Adrenal gland (tissue), 12 donors: ENCODE data around the gene KIF1C. TPM values are rescaled to one million over a fixed set of nuclear protein-coding genes. Genes with fewer than 3 reads are reported as not detected.

ENCODE experiments used
- DNase-seq, 7 donors: peaks; one replicate each; pipeline ENCODE4 v3.0.0-alpha.2; 2019 to 2020
- H3K27ac ChIP-seq, 5 donors: fragments of 200-600 bp; sonication (generic) in 4 of 5; 1 replicate in 3 of 5; 2 replicates in 2 of 5; pipeline versions ENCODE4 v1.5.1 to v1.8.0; 2016 to 2020; ENCODE audit warnings: mild to moderate bottlenecking in 1 of 5
- H3K27me3 ChIP-seq: fragments of 200-600 bp; 2 replicates; pipeline ENCODE4 v1.8.0; 2021
- H3K36me3 ChIP-seq, 2 donors: fragments of 200-600 bp; replicated peaks in 1 of 2; 1 replicate in 1 of 2; 2 replicates in 1 of 2; pipeline versions ENCODE4 v1.5.1 to v1.8.0; 2018 to 2022
- H3K4me1 ChIP-seq, 2 donors: fragments of 200-600 bp; replicated peaks in 1 of 2; 1 replicate in 1 of 2; 2 replicates in 1 of 2; pipeline versions ENCODE4 v1.5.1 to v1.8.0; 2018 to 2021
- H3K4me3 ChIP-seq, 4 donors: fragments of 200-600 bp; sonication (generic) in 3 of 4; one replicate each; pipeline ENCODE4 v1.5.1; 2016 to 2018
- H3K9me3 ChIP-seq, 3 donors: fragments of 200-600 bp; sonication (generic) in 1 of 3; replicated peaks in 1 of 3; 1 replicate in 2 of 3; 2 replicates in 1 of 3; pipeline versions ENCODE4 v1.5.1 to v1.8.0; 2016 to 2021
- POLR2A ChIP-seq, 2 donors: fragments of 450-650 bp; IDR thresholded peaks; one replicate each; pipeline ENCODE4 v1.6.1; 2017; ENCODE audit warnings: antibody characterized with exemption in 2 of 2, mild to moderate bottlenecking in 2 of 2, moderate library complexity in 1 of 2
- WGBS, 4 donors: extraction: QIAGEN DNeasy Blood & Tissue Kit in 2 of 4; methylation state at CpG; one replicate each; pipeline versions ENCODE4 v1.1.5 to v1.1.7; 2013 to 2017; 5-methylcytosine and 5-hydroxymethylcytosine counted together
- intact Hi-C, 2 donors: fragments of 100-400 bp; cut with DNase I; formaldehyde crosslinking; loops; one replicate each; pipeline versions ENCODE4 v1.14.1 to v1.15.0; 2022 to 2023
- polyA plus RNA-seq, 3 donors: library from polyadenylated mRNA; stranded (reverse); fragments of 200-250 nt in 2 of 3; fragments of 350-450 nt in 1 of 3; fragmentation: Illumina TruSeq in 1 of 3; extraction: RNeasy Lipid Tissue Mini Kit (QIAGEN cat#74804) in 1 of 3; gene quantifications; one replicate each; pipeline ENCODE4 v1.2.3, GENCODE V29; 2013 to 2014
- total RNA-seq, 9 donors: library from RNA; depleted of rRNA in 4 of 9; stranded (reverse); fragments of >200 nt in 4 of 9; fragments of 120-200 nt in 1 of 9; fragmentation: NEBNext Ultra II Directional in 1 of 9; extraction: Animal tissue kit (Norgen Biotek cat#: 25700) in 1 of 9; gene quantifications; one replicate each; pipeline versions ENCODE4 v1.1.0 to v1.2.4, GENCODE V29; 2013 to 2023
- TF ChIP-seq, protein P1 (sequence below), 6 experiments: fragments of 450-650 bp in 4 of 6; fragments of 200-600 bp in 2 of 6; sonication (generic) in 1 of 6; IDR thresholded peaks; 1 replicate in 5 of 6; 2 replicates in 1 of 6; pipeline versions ENCODE4 v1.5.1 to v1.8.0; 2016 to 2021; ENCODE audit warnings: antibody characterized with exemption in 6 of 6, mild to moderate bottlenecking in 2 of 6, moderate library complexity in 1 of 6
- donor health status: healthy with polysubstance abuse.
- donor health status: Bipolar disorder and iron deficiency.
- donor health status: DM: yes; HTN: yes; CAD: no.
- donor health status: DM: no; HTN: no; CAD: no.
- donor health status: DM: no; HTN: no; CAD: no.
- donor health status: DM: yes; HTN: yes; CAD: no.

KIF1C gene
- total and polyA plus RNA-seq, 12 donors: 16.2 to 91.0 (median 55.4) TPM

- peaks cover 0 to 24% of the 10 kb centered on the region in 2 donors for H3K36me3 ChIP-seq
- peak; percentile 47 to 58 for TF ChIP-seq POLR2A (IDR thresholded peaks at IDR 0.05)
- TF ChIP-seq, protein P1, sequence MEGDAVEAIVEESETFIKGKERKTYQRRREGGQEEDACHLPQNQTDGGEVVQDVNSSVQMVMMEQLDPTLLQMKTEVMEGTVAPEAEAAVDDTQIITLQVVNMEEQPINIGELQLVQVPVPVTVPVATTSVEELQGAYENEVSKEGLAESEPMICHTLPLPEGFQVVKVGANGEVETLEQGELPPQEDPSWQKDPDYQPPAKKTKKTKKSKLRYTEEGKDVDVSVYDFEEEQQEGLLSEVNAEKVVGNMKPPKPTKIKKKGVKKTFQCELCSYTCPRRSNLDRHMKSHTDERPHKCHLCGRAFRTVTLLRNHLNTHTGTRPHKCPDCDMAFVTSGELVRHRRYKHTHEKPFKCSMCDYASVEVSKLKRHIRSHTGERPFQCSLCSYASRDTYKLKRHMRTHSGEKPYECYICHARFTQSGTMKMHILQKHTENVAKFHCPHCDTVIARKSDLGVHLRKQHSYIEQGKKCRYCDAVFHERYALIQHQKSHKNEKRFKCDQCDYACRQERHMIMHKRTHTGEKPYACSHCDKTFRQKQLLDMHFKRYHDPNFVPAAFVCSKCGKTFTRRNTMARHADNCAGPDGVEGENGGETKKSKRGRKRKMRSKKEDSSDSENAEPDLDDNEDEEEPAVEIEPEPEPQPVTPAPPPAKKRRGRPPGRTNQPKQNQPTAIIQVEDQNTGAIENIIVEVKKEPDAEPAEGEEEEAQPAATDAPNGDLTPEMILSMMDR (IDR thresholded peaks at IDR 0.05): peak; percentile 27 to 70 (median 62)
- intact Hi-C loops: loop anchor here (5.0 to 10.0 kb wide), 4 partner anchors 52 to 82 kb away; partner anchors contain the start of genes CHRNE (in 1 of the 2) and GP1BA (in 1 of the 2)
- H3K27ac ChIP-seq: peak within 1 kb of the TSS; percentile 15 to 95 (median 89)
- H3K4me1 ChIP-seq: peaks cover 13 to 24% of the 10 kb centered on the region in 2 donors
- no peaks in the 10 kb centered on the region for H3K9me3 ChIP-seq
- WGBS, 4 donors: 0 to 1% (median 0%) methylated on average over 5 to 78 of the region's 78 CpGs
- peak within 1 kb of the TSS; percentile 25 to 93 (median 66) for H3K4me3 ChIP-seq
- H3K27me3 ChIP-seq: no peaks in the 10 kb centered on the region
- DNase-seq: peak; percentile 81 to 91 (median 86)
Observed at GRCh38 chr17:4986951-4987766, 10.6 kb upstream of the KIF1C start, which contains the start of gene CAMTA2. Gene CAMTA2 (minus strand): TSS chr17:4987675. CDS start chr17:4986222, 1,453 bp downstream.

GRCh38 chr17:4987767-4988567 is 9.8 kb upstream of the KIF1C start:
- TF ChIP-seq POLR2A (IDR thresholded peaks at IDR 0.05): peak in 1 of 2 donors; percentile 3
- TF ChIP-seq, protein P1 (IDR thresholded peaks at IDR 0.05): no peak
- 2 to 4% (median 2%) methylated on average over 18 to 30 of the region's 30 CpGs for WGBS, 4 donors
- intact Hi-C loops: loop anchor here (5.0 to 10.0 kb wide), 4 partner anchors 53 to 83 kb away; partner anchors contain the start of genes CHRNE (in 1 of the 2) and GP1BA (in 1 of the 2)

GRCh38 chr17:4994081-4994595 is 3.6 kb upstream of the KIF1C start:
- H3K27me3 ChIP-seq: no peaks in the 10 kb centered on the region
- DNase-seq: no peak
- no peaks in the 10 kb centered on the region for H3K9me3 ChIP-seq
- H3K4me1 ChIP-seq: peaks cover 13% of the 10 kb centered on the region in 2 donors
- no peaks in the 10 kb centered on the region for H3K36me3 ChIP-seq
- H3K27ac ChIP-seq: no peak overlapping the region
- 63 to 87% (median 82%) methylated on average over 6 of the region's 6 CpGs for WGBS, 4 donors
- TF ChIP-seq, protein P1 (IDR thresholded peaks at IDR 0.05): no peak
- TF ChIP-seq POLR2A (IDR thresholded peaks at IDR 0.05): no peak
- intact Hi-C loops: no loop called here
- H3K4me3 ChIP-seq: no peak overlapping the region

More at GRCh38 chr17:4987767-4988567, 9.8 kb upstream of the KIF1C start:
- no peak for DNase-seq
- Histone ChIP-seq H3K36me3 (peaks cover 0 to 16% of the 10 kb centered on the region in 2 donors), H3K4me3 (peak overlapping the region; percentile 25 to 93 (median 66)), H3K9me3 (no peaks in the 10 kb centered on the region), H3K4me1 (peaks cover 13 to 24% of the 10 kb centered on the region in 2 donors), H3K27me3 (no peaks in the 10 kb centered on the region), H3K27ac (peak overlapping the region; percentile 15 to 95 (median 89))
